ENCODE results near the gene ENTR1.

Gene ENTR1

GRCh38 chr9:136359774-136360718 is 50.4 kb downstream of the ENTR1 start:
- no peak for DNase-seq

GRCh38 chr9:136358888-136359287 is 51.5 kb downstream of the ENTR1 start:
- DNase-seq = no peak

- DNase-seq = no peak
These were observed 52.4 kb downstream of the ENTR1 start for GRCh38 chr9:136358016-136358415.

GRCh38 chr9:136357202-136357725 is 53.1 kb downstream of the ENTR1 start:
- DNase-seq = no peak

GRCh38 chr9:136355616-136356557 is 54.5 kb downstream of the ENTR1 start:
- DNase-seq = no peak

GRCh38 chr9:136354592-136355085 is 55.8 kb downstream of the ENTR1 start:
- DNase-seq = no peak

- no peak for DNase-seq
These were observed 56.5 kb downstream of the ENTR1 start for GRCh38 chr9:136353757-136354488.

- no peak for DNase-seq
These were observed 57.3 kb downstream of the ENTR1 start for GRCh38 chr9:136353088-136353487.

GRCh38 chr9:136352682-136353081 is 57.7 kb downstream of the ENTR1 start:
- DNase-seq = no peak

All from NCI-H1105 treated with DMSO at 0.1 percent for 48 hours (cell line).